Endothelial cell of umbilical vein (primary cell): Measurements from ENCODE around the gene EDC4.

ENCODE experiments used
- EZH2 ChIP-seq: IDR thresholded peaks from 2 replicates; pipeline ENCODE4 v1.6.1; 2012; ENCODE audit warnings: borderline replicate concordance, low read depth, mild to moderate bottlenecking, moderate library complexity, low read length, inconsistent platforms; ENCODE audit not compliant: severe bottlenecking
- FOS ChIP-seq: IDR thresholded peaks from 2 replicates; pipeline ENCODE4 v1.6.1; 2011; ENCODE audit warnings: mild to moderate bottlenecking, low read length, moderate library complexity, borderline replicate concordance; ENCODE audit not compliant: insufficient read depth
- GATA2 ChIP-seq: IDR thresholded peaks from 2 replicates; pipeline ENCODE4 v1.7.0; 2011; ENCODE audit warnings: low read depth, mild to moderate bottlenecking, moderate library complexity, mixed read lengths, low read length; ENCODE audit not compliant: insufficient read length, insufficient read depth
- MYC ChIP-seq: IDR thresholded peaks from one replicate; pipeline ENCODE4 v1.6.1; 2011; ENCODE audit warnings: mild to moderate bottlenecking, low read depth, low read length
- POLR2A ChIP-seq: IDR thresholded peaks from 2 replicates; pipeline ENCODE4 v1.6.1; 2012; ENCODE audit warnings: low read depth, mild to moderate bottlenecking, control low read depth, low read length
- POLR2AphosphoS5 ChIP-seq: IDR thresholded peaks from 2 replicates; pipeline ENCODE4 v1.6.1; 2012; ENCODE audit warnings: low read depth, mild to moderate bottlenecking, control low read depth, low read length, moderate library complexity; ENCODE audit not compliant: insufficient read depth
- TF ChIP-seq, protein P1 (sequence below), 2 donors: IDR thresholded peaks; 1 replicate in 1 of 2; 2 replicates in 1 of 2; pipeline ENCODE4 v1.5.1; 2011; ENCODE audit warnings: low read length in 2 of 2, mild to moderate bottlenecking in 2 of 2, moderate library complexity in 2 of 2, control low read depth in 1 of 2, inconsistent platforms in 1 of 2, low read depth in 1 of 2; ENCODE audit not compliant: insufficient read depth in 1 of 2; ENCODE audit errors: extremely low read depth in 1 of 2

DNA sequence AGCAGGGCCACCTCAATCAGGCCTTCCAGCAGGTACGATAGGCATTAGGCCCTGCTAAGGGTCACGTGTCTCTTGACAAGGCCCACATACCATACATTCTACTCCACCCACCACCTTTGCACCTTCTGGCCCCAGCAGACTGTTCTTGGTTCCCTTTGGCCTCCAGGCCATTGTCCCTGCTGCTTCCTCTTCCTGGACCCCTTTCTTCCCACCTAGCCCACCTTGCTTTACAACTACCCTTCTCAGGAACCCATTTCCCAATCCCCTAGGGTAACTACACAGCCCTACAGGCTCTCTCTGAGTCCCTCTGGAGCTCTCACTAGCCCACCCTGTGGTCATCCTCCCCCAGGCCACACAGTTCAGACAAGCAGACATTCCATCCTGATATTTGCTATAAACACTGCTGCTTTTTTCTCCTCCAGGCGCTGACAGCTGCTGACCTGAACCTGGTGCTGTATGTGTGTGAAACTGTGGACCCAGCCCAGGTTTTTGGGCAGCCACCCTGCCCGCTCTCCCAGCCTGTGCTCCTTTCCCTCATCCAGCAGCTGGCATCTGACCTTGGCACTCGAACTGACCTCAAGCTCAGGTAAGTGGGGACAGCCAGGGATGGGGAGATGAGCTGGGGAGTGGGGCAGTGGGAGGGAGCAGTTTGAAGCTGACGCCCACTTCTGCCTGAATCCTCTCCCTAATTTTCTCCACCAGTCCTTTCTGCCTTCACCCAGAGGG lies 10.5 kb downstream of the EDC4 start:
- TF ChIP-seq, protein P1, sequence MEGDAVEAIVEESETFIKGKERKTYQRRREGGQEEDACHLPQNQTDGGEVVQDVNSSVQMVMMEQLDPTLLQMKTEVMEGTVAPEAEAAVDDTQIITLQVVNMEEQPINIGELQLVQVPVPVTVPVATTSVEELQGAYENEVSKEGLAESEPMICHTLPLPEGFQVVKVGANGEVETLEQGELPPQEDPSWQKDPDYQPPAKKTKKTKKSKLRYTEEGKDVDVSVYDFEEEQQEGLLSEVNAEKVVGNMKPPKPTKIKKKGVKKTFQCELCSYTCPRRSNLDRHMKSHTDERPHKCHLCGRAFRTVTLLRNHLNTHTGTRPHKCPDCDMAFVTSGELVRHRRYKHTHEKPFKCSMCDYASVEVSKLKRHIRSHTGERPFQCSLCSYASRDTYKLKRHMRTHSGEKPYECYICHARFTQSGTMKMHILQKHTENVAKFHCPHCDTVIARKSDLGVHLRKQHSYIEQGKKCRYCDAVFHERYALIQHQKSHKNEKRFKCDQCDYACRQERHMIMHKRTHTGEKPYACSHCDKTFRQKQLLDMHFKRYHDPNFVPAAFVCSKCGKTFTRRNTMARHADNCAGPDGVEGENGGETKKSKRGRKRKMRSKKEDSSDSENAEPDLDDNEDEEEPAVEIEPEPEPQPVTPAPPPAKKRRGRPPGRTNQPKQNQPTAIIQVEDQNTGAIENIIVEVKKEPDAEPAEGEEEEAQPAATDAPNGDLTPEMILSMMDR (IDR thresholded peaks at IDR 0.05; ENCODE audit: extremely low read depth in 1 of 2, insufficient read depth in 1 of 2, low read depth in 1 of 2, low read length in 2 of 2): no peak
- TF ChIP-seq POLR2A (no peak), EZH2 (no peak), POLR2AphosphoS5 (no peak), GATA2 (no peak), MYC (no peak), FOS (no peak)
